ENCODE data around the gene ATXN7L3B.
"Not testable (repeated sequence)": the region's sequence is repeated elsewhere in the genome, so short reads cannot be mapped to it uniquely, and the experiment has no call there.

The ATXN7L3B gene

GRCh38 chr12:74537707-74538385 is at the start of gene ATXN7L3B:
TSS of gene ATXN7L3B (plus strand) at chr12:74537835. CDS start at chr12:74538113, 278 bp downstream.
- DNase-seq (ENCODE audit: low read depth): peak; percentile 81
- peak within 1 kb of the TSS; percentile 88 for H3K4me3 ChIP-seq (ENCODE audit: low read depth, low read length)

- DNase-seq (ENCODE audit: low read depth): no peak
- no peak overlapping the region for H3K4me3 ChIP-seq (ENCODE audit: low read depth, low read length)
Measured at GRCh38 chr12:74488134-74488533, 49.5 kb upstream of the ATXN7L3B start.

- H3K4me3 ChIP-seq (ENCODE audit: low read depth, low read length): no peak overlapping the region
- no peak for DNase-seq (ENCODE audit: low read depth)
Measured at GRCh38 chr12:74489543-74489942, 48.1 kb upstream of the ATXN7L3B start.

- H3K4me3 ChIP-seq (ENCODE audit: low read depth, low read length): no peak overlapping the region
- no peak for DNase-seq (ENCODE audit: low read depth)
Measured at GRCh38 chr12:74490390-74491064, 47.1 kb upstream of the ATXN7L3B start.

GRCh38 chr12:74491374-74491773 is 46.3 kb upstream of the ATXN7L3B start:
- DNase-seq (ENCODE audit: low read depth): no peak
- no peak overlapping the region for H3K4me3 ChIP-seq (ENCODE audit: low read depth, low read length)

GRCh38 chr12:74499192-74499591 is 38.4 kb upstream of the ATXN7L3B start:
- no peak for DNase-seq (ENCODE audit: low read depth)

GRCh38 chr12:74508873-74509657 is 28.6 kb upstream of the ATXN7L3B start:
- H3K4me3 ChIP-seq (ENCODE audit: low read depth, low read length); DNase-seq (ENCODE audit: low read depth): not testable (repeated sequence)

More at GRCh38 chr12:74499192-74499591, 38.4 kb upstream of the ATXN7L3B start:
- H3K4me3 ChIP-seq (ENCODE audit: low read depth, low read length): no peak overlapping the region

GRCh38 chr12:74509886-74510285 is 27.7 kb upstream of the ATXN7L3B start:
- no peak for DNase-seq (ENCODE audit: low read depth)
- no peak overlapping the region for H3K4me3 ChIP-seq (ENCODE audit: low read depth, low read length)

- no peak for DNase-seq (ENCODE audit: low read depth)
- H3K4me3 ChIP-seq (ENCODE audit: low read depth, low read length): no peak overlapping the region
Measured at GRCh38 chr12:74514098-74514872, 23.4 kb upstream of the ATXN7L3B start.

GRCh38 chr12:74515849-74516248 is 21.8 kb upstream of the ATXN7L3B start:
- DNase-seq (ENCODE audit: low read depth): no peak
- no peak overlapping the region for H3K4me3 ChIP-seq (ENCODE audit: low read depth, low read length)

- H3K4me3 ChIP-seq (ENCODE audit: low read depth, low read length): no peak overlapping the region
- DNase-seq (ENCODE audit: low read depth): no peak
Measured at GRCh38 chr12:74526535-74526934, 11.1 kb upstream of the ATXN7L3B start.

- DNase-seq (ENCODE audit: low read depth): no peak
Measured at GRCh38 chr12:74527491-74527890, 10.1 kb upstream of the ATXN7L3B start.

GRCh38 chr12:74530676-74531075 is 7.0 kb upstream of the ATXN7L3B start:
- H3K4me3 ChIP-seq (ENCODE audit: low read depth, low read length): no peak overlapping the region
- no peak for DNase-seq (ENCODE audit: low read depth)

More at GRCh38 chr12:74527491-74527890, 10.1 kb upstream of the ATXN7L3B start:
- no peak overlapping the region for H3K4me3 ChIP-seq (ENCODE audit: low read depth, low read length)

- no peak overlapping the region for H3K4me3 ChIP-seq (ENCODE audit: low read depth, low read length)
- DNase-seq (ENCODE audit: low read depth): no peak
Measured at GRCh38 chr12:74535536-74535935, 2.1 kb upstream of the ATXN7L3B start.

- DNase-seq (ENCODE audit: low read depth): peak; percentile 16
- peak overlapping the region; percentile 88 for H3K4me3 ChIP-seq (ENCODE audit: low read depth, low read length)
Measured at GRCh38 chr12:74537126-74537706, 419 bp upstream of the ATXN7L3B start.

GRCh38 chr12:74538491-74539258 is 1.0 kb downstream of the ATXN7L3B start:
- H3K4me3 ChIP-seq (ENCODE audit: low read depth, low read length): peak overlapping the region; percentile 88
- no peak for DNase-seq (ENCODE audit: low read depth)

- H3K4me3 ChIP-seq (ENCODE audit: low read depth, low read length): peak overlapping the region; percentile 88
- no peak for DNase-seq (ENCODE audit: low read depth)
Measured at GRCh38 chr12:74539261-74539660, 1.6 kb downstream of the ATXN7L3B start.

GRCh38 chr12:74539765-74540526 is 2.3 kb downstream of the ATXN7L3B start:
- peak overlapping the region; percentile 88 for H3K4me3 ChIP-seq (ENCODE audit: low read depth, low read length)

More at GRCh38 chr12:74539765-74540526, 2.3 kb downstream of the ATXN7L3B start:
- DNase-seq (ENCODE audit: low read depth): no peak
